H1 (cell line): ENCODE measurements around the gene GRIA3. TPM values are rescaled to one million over a fixed set of nuclear protein-coding genes. Genes with fewer than 3 reads are reported as not detected.

ENCODE experiments used
- ASH2L ChIP-seq: fragments of 200-600, 300-600 bp; sonication (generic); IDR thresholded peaks from one replicate; pipeline ENCODE4 v1.7.1; 2017; ENCODE audit warnings: low read length
- polyA plus RNA-seq, 7 experiments: library from polyadenylated mRNA; depleted of rRNA in 3 of 7; stranded (reverse) in 5 of 7; unstranded in 2 of 7; fragments of >200 nt in 5 of 7; fragments of 200-250 nt in 2 of 7; gene quantifications; 1 replicate in 5 of 7; 2 replicates in 1 of 7; 4 replicates in 1 of 7; pipeline versions ENCODE4 v1.2.1 to v1.2.3, GENCODE V29; 2011 to 2013; ENCODE audit warnings: missing spikeins in 2 of 7, mixed read lengths in 2 of 7
- total RNA-seq: library from RNA; stranded (reverse); fragmentation: NEBNext Ultra II Directional; extraction: Animal tissue kit (Norgen Biotek cat#: 25700); gene quantifications from 2 replicates; pipeline ENCODE4 v1.2.1, GENCODE V29; 2021

Gene GRIA3
- total and polyA plus RNA-seq, 2 of the 8 experiments (the other 6 are each of a cell fraction or from before 2014, with no cell fraction given): 2.6 to 3.0 TPM

DNA sequence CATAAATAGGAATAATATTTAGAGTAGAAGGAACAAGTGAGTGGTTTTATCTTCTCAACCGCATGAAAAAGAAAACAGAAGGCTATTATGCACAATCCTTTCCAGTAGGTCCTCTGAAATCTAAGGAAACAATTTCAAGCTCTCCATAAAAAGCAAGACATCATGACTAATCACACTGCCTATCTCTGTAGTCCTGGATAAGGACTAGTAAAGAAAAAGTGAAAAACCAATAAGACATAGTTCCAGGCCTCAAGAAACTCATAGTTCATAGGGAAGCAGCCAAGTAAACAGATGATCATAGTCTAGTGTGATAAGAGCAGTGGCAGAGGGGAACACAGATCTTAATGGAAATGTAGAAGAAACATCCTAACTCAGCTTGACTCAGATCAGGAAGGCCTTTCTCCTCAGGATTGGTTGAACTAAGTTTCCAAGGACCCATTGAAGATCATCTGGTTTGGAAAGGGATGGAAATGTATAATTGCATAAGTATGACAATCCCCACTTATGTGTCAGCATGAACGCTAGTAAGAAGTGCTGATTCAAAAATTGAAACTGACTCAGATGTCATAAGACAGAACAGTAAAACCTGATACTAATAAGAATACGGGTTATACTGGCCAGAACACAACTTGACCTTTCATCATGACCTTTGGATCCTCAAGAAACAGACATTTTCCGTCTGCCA, 155.3 kb downstream of the GRIA3 start (continued):
- TF ChIP-seq ASH2L: no peak
